ENCODE measurements around the gene R3HCC1L.

Gene R3HCC1L

GRCh38 chr10:98168147-98168546, 33.7 kb downstream of the R3HCC1L start:
- H3K27ac ChIP-seq (ENCODE audit: low read length), result no peak overlapping the region
- no peak for DNase-seq
- H3K79me2 ChIP-seq (ENCODE audit: low read length), result peaks cover 11% of the 10 kb centered on the region; the same call in 1 of the 2 replicates
- H3K4me1 ChIP-seq (ENCODE audit: low read length), result peaks cover 6% of the 10 kb centered on the region
- no peaks in the 10 kb centered on the region for H3K27me3 ChIP-seq (replicated peaks; ENCODE audit: insufficient read depth, low read length)
- H2AFZ ChIP-seq (ENCODE audit: low read length), result no peak overlapping the region
- no peak overlapping the region for H3K4me3 ChIP-seq (ENCODE audit: low read length)
- no peaks in the 10 kb centered on the region; the same call in 1 of the 2 replicates for H3K36me3 ChIP-seq (replicated peaks; ENCODE audit: insufficient read depth, low read length)
- H3F3A ChIP-seq (ENCODE audit: insufficient read depth, low read length), result no peaks in the 10 kb centered on the region
- H3K9me3 ChIP-seq (replicated peaks; ENCODE audit: insufficient read depth, low read length), result no peaks in the 10 kb centered on the region
- no peak overlapping the region for H3K9ac ChIP-seq (ENCODE audit: low read length)
- no peak for TF ChIP-seq EZH2phosphoT487 (IDR thresholded peaks at IDR 0.05; ENCODE audit: low read length)
- no peak for TF ChIP-seq EZH2 (optimal IDR thresholded peaks at IDR 0.05; ENCODE audit: low read depth, low read length)
- TF ChIP-seq CTCF (IDR thresholded peaks at IDR 0.05; ENCODE audit: low read length), result no peak
- H4K20me1 ChIP-seq (ENCODE audit: insufficient read depth, low read length), result no peaks in the 10 kb centered on the region
- H3K9me2 ChIP-seq (replicated peaks; ENCODE audit: insufficient read depth, low read length), result no peaks in the 10 kb centered on the region
- H3K4me2 ChIP-seq (ENCODE audit: low read depth, low read length), result no peak overlapping the region

- H3K36me3 ChIP-seq (replicated peaks; ENCODE audit: insufficient read depth, low read length), result no peaks in the 10 kb centered on the region; the same call in 1 of the 2 replicates
Measured at GRCh38 chr10:98168766-98169165, 34.3 kb downstream of the R3HCC1L start.

GRCh38 chr10:98169379-98169778, 34.9 kb downstream of the R3HCC1L start:
- Histone ChIP-seq H3K9me2 (replicated peaks; ENCODE audit: insufficient read depth, low read length) (no peaks in the 10 kb centered on the region), H3K79me2 (ENCODE audit: low read length) (peaks cover 18% of the 10 kb centered on the region; the same call in 1 of the 2 replicates), H2AFZ (ENCODE audit: low read length) (no peak overlapping the region), H3K9me3 (replicated peaks; ENCODE audit: insufficient read depth, low read length) (no peaks in the 10 kb centered on the region), H3F3A (ENCODE audit: insufficient read depth, low read length) (no peaks in the 10 kb centered on the region), H3K36me3 (replicated peaks; ENCODE audit: insufficient read depth, low read length) (no peaks in the 10 kb centered on the region; the same call in 1 of the 2 replicates), H3K27ac (ENCODE audit: low read length) (no peak overlapping the region), H3K27me3 (replicated peaks; ENCODE audit: insufficient read depth, low read length) (no peaks in the 10 kb centered on the region), H3K4me1 (ENCODE audit: low read length) (peaks cover 6% of the 10 kb centered on the region), H4K20me1 (ENCODE audit: insufficient read depth, low read length) (no peaks in the 10 kb centered on the region; the same call in 1 of the 2 replicates), H3K4me3 (ENCODE audit: low read length) (no peak overlapping the region), H3K4me2 (ENCODE audit: low read depth, low read length) (no peak overlapping the region), H3K9ac (ENCODE audit: low read length) (no peak overlapping the region)
- no peak for DNase-seq
- TF ChIP-seq CTCF (IDR thresholded peaks at IDR 0.05; ENCODE audit: low read length) (no peak), EZH2 (optimal IDR thresholded peaks at IDR 0.05; ENCODE audit: low read depth, low read length) (no peak), EZH2phosphoT487 (IDR thresholded peaks at IDR 0.05; ENCODE audit: low read length) (no peak)

More at GRCh38 chr10:98168766-98169165, 34.3 kb downstream of the R3HCC1L start:
- H4K20me1 ChIP-seq (ENCODE audit: insufficient read depth, low read length), result no peaks in the 10 kb centered on the region; the same call in 1 of the 2 replicates
- no peak for DNase-seq
- H3K4me2 ChIP-seq (ENCODE audit: low read depth, low read length), result no peak overlapping the region
- TF ChIP-seq CTCF (IDR thresholded peaks at IDR 0.05; ENCODE audit: low read length) (no peak), EZH2 (optimal IDR thresholded peaks at IDR 0.05; ENCODE audit: low read depth, low read length) (no peak), EZH2phosphoT487 (IDR thresholded peaks at IDR 0.05; ENCODE audit: low read length) (no peak)
- H3K9me3 ChIP-seq (replicated peaks; ENCODE audit: insufficient read depth, low read length), result no peaks in the 10 kb centered on the region
- H3K4me3 ChIP-seq (ENCODE audit: low read length), result no peak overlapping the region
- H2AFZ ChIP-seq (ENCODE audit: low read length), result no peak overlapping the region
- no peak overlapping the region for H3K27ac ChIP-seq (ENCODE audit: low read length)
- no peaks in the 10 kb centered on the region for H3K9me2 ChIP-seq (replicated peaks; ENCODE audit: insufficient read depth, low read length)
- H3F3A ChIP-seq (ENCODE audit: insufficient read depth, low read length), result no peaks in the 10 kb centered on the region
- peaks cover 17% of the 10 kb centered on the region; the same call in 1 of the 2 replicates for H3K79me2 ChIP-seq (ENCODE audit: low read length)
- no peak overlapping the region for H3K9ac ChIP-seq (ENCODE audit: low read length)
- peaks cover 6% of the 10 kb centered on the region for H3K4me1 ChIP-seq (ENCODE audit: low read length)
- no peaks in the 10 kb centered on the region for H3K27me3 ChIP-seq (replicated peaks; ENCODE audit: insufficient read depth, low read length)
